HG03025 (cell line): Measurements from ENCODE around the gene AGR3.
"Not testable (repeated sequence)": the region's sequence is repeated elsewhere in the genome, so short reads cannot be mapped to it uniquely, and the experiment has no call there.

Source experiments
- ATAC-seq: cut with Tn5 transposase; IDR thresholded peaks from one replicate; pipeline ENCODE4 v1.9.1; 2021; ENCODE audit warnings: mild to moderate bottlenecking, moderate library complexity; ENCODE audit not compliant: unreplicated experiment, low FRiP score

Gene AGR3

GRCh38 chr7:16891874-16892643 is 10.3 kb upstream of the AGR3 start:
- ATAC-seq: no peak

- ATAC-seq: no peak
Observed at GRCh38 chr7:16891338-16891737, 9.6 kb upstream of the AGR3 start.

- no peak for ATAC-seq
Observed at GRCh38 chr7:16889851-16890415, 8.2 kb upstream of the AGR3 start.

- ATAC-seq: no peak
Observed at GRCh38 chr7:16889305-16889704, 7.5 kb upstream of the AGR3 start.

GRCh38 chr7:16883918-16884317 is 2.1 kb upstream of the AGR3 start:
- no peak for ATAC-seq

GRCh38 chr7:16880554-16880953 is 1.2 kb downstream of the AGR3 start:
- ATAC-seq: no peak

- no peak for ATAC-seq
Observed at GRCh38 chr7:16879181-16879580, 2.6 kb downstream of the AGR3 start.

- no peak for ATAC-seq
Observed at GRCh38 chr7:16875861-16876260, 5.9 kb downstream of the AGR3 start.

- ATAC-seq: no peak
Observed at GRCh38 chr7:16874066-16874465, 7.7 kb downstream of the AGR3 start.

GRCh38 chr7:16867328-16867727 is 14.5 kb downstream of the AGR3 start:
- no peak for ATAC-seq

- not testable (repeated sequence) for ATAC-seq
Observed at GRCh38 chr7:16853189-16853588, 28.6 kb downstream of the AGR3 start.

GRCh38 chr7:16851829-16852228 is 30.0 kb downstream of the AGR3 start:
- no peak for ATAC-seq

- no peak for ATAC-seq
Observed at GRCh38 chr7:16850614-16851466, 30.9 kb downstream of the AGR3 start.

GRCh38 chr7:16849296-16850148 is 32.3 kb downstream of the AGR3 start:
- ATAC-seq: no peak

GRCh38 chr7:16847381-16847860 is 34.4 kb downstream of the AGR3 start:
- ATAC-seq: no peak

- no peak for ATAC-seq
Observed at GRCh38 chr7:16846601-16847165, 35.1 kb downstream of the AGR3 start.

GRCh38 chr7:16845746-16846145 is 36.0 kb downstream of the AGR3 start:
- no peak for ATAC-seq

- no peak for ATAC-seq
Observed at GRCh38 chr7:16841681-16842080, 40.1 kb downstream of the AGR3 start.

GRCh38 chr7:16840094-16840493 is 41.7 kb downstream of the AGR3 start:
- no peak for ATAC-seq

- no peak for ATAC-seq
Observed at GRCh38 chr7:16839646-16840045, 42.1 kb downstream of the AGR3 start.
